GM18873 (cell line): ENCODE measurements around the gene ZNHIT1.

ENCODE experiments used
- ATAC-seq: cut with Tn5 transposase; IDR thresholded peaks from one replicate; pipeline ENCODE4 v1.9.1; 2021; ENCODE audit warnings: mild to moderate bottlenecking, moderate library complexity, moderate number of reproducible peaks; ENCODE audit not compliant: unreplicated experiment, low FRiP score

ZNHIT1 gene

DNA sequence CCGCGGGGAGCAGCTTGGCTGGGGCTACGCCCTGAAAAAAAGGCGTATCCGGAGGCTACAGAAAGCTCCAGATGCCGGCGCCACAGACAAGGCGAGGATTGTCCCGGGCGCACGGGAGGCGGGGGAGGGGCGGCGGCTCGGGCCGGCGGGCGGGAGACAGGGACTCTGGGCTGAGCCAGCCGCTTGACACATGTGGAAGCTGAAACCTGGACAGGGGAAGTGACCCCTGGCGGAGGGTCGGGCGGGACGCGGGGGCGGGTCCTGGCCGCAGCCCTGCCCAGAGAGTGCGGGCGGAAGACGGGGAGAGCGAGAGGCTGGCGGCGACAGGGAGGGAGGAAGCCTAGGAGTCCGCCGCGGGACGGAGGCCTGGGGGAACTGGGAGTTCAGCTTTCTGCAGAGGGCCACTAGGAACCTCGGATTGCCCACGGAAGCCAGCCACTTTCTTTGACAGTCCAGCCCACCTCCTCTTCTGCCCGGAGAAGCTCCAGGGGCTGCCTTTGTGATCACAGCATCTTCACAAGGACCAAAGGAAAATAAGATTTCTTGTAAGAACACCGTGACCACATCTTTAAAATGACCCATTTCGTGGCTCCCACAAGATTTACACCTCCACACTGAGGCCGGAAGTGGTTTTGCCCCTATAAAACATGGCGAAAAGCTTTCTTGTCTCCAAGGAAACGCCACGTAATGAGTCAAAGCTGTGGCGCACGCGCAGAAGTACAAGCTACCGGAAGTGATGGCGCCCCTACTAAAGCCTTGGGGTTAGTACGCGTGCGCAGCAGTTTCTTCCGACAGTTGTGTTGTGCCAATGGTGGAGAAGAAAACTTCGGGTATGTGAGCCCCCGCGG, at the start of gene ZNHIT1, which contains the start of gene PLOD3:
ZNHIT1 (plus strand) TSS at position 778 of the 848 bp plus-strand sequence; CDS start at position 809, 31 bp downstream.
PLOD3 (minus strand) TSS at position 194 of the 848 bp plus-strand sequence. CDS start 307 bp downstream, outside the sequence.
- peak; percentile 46 for ATAC-seq

DNA sequence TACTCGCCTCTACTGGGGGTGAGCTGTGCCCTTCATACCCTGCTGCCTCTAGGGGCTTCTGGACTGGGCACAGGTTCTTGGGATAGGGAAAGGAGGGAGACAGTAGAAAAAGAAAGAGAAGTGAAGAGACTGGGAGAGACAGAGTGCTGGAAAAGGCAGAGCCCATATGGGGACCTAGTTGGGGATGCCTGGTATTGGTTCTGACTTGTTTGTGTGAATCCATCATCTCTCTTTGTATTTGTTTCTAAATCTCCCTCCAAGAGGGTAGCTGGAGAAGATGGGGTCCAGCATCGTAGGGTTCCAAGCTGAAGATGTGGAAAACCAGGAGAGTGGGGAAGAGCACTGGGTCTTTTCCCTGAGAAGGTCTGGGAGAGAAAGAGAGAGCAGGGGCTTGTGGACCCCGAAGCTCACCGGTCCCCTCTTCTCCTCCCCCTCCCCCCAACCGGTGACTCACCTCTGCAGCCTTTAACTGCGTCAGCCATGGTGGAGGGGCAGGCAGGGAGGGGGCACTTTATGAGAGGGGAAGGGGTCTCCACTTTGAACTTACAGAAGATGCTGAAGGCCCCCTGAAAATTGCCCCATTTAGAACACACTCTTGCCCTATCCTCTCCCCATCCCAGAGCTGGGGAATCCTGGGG, 49.4 kb upstream of the ZNHIT1 start:
- no peak for ATAC-seq

DNA sequence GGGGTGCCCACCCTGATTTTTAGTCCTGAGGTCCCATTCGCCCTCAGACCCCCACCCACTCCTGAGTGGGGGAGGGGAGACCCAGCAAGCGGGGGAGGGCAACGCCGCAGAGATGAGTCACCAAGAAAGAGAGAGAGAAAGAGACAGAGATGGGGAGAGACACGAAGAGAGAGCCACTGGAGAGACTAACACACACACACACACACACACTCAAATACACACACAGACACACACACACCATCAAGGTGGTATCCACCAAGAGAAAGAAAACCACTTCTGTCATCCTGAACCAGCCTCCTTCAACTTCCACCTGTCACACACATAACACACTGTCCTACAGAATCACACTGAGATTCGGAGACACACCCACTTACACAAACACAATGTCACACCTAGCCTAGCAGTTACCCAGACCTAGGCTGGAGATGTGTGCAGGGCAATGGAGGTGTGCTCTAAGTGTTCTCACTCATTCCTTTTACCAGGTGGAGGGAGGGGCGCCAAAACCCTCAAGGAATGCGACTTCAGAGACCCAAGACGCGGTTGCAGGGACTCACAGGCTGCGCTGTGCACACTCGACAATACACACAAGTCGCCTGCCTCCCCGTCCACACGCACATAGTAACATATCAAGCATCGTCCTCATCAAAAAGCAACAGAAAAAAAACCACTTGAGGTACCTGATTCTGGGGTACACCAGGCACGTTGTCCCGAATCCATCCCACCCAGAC, 48.7 kb upstream of the ZNHIT1 start:
- ATAC-seq, result no peak

DNA sequence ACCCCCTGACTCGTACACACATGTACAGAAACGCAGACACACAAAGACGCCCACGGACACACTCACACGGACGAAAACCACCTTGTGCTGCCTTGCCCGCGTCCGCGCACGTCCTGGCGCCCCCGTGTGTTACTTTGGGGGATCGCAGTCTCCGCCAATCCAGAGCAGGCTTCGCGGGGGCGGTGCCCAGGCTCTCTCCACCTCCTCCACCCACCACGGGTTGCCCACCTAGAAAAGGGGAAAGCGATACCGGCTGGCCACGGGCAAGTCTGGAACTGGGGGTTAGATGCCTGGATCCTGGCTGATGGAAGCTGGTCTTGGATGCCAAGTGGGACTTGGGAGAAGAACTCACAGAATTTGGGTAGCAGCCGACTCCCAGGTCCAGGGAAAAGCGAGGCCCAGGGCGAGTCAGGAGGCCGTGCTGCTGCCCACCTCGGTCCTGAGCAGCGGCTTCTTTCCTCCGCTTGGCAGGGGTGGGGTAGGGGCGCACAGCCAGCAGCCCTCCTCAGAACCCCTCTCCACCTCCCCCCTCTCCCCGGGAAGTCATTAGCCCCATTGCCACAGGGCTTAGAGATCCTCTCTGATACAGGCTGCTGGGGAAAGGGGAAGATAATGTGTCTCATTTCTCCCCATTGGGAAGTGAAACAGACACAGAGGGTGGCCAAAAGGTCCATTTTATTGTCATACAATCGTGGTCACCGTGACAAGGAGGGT, 48.0 kb upstream of the ZNHIT1 start:
- no peak for ATAC-seq

DNA sequence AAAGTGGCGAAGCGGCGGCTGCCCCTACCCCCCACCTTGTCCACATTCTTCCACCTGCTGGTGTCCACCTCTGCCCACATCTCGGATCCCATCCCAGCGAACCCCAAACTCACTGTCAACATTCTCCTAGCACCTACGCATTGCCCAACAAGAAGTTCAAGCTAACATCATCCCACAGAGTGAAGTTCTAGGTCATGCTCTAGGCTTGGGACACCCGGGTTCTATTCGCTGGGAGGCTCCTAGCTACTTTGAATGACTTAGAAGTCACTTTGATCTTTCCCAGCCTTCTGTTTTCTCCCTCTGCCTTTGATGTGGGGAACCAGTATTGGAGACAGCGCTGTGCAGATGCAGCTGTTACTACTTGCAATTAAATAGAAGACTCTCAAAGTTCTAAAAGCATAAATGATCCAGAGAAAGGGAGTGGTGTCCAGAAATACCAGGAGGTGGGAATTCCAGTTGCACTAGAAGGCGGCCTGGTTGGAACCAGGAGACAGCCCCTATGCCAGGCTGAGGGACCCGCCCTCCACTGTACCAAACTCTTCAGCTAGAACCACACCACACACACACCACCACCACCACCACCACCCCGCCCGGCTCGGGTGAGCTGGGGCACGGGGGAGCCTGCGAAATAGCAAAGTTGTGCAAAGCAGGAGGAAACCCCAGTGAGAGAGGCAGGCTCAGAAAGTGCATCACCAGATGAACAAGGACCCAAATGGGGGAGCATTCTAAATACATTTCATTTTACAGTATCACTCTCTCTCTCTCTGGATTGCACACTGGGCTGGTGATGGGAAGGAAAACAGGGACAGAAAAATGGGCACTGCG, 47.1 kb upstream of the ZNHIT1 start:
- no peak for ATAC-seq

DNA sequence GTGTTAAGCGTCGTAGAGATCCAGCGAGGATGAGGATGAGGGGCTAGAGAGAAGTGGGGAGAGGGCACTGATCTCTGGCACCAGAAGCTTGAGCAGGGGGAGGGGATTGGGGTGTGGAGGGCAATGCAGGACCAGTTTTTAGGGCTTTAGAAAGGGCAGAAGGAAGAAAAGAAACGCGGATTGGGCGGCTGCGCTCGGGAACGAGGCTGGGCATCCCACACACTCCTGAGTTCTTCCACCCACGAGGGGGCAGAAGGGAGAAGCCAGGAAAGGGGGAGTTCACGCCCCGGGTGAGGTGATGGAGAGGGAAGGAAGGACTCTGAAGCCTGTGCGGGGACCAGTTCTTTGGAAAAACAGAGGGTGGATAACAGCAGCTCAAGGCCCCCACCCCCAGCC, 46.5 kb upstream of the ZNHIT1 start:
- ATAC-seq, result no peak

DNA sequence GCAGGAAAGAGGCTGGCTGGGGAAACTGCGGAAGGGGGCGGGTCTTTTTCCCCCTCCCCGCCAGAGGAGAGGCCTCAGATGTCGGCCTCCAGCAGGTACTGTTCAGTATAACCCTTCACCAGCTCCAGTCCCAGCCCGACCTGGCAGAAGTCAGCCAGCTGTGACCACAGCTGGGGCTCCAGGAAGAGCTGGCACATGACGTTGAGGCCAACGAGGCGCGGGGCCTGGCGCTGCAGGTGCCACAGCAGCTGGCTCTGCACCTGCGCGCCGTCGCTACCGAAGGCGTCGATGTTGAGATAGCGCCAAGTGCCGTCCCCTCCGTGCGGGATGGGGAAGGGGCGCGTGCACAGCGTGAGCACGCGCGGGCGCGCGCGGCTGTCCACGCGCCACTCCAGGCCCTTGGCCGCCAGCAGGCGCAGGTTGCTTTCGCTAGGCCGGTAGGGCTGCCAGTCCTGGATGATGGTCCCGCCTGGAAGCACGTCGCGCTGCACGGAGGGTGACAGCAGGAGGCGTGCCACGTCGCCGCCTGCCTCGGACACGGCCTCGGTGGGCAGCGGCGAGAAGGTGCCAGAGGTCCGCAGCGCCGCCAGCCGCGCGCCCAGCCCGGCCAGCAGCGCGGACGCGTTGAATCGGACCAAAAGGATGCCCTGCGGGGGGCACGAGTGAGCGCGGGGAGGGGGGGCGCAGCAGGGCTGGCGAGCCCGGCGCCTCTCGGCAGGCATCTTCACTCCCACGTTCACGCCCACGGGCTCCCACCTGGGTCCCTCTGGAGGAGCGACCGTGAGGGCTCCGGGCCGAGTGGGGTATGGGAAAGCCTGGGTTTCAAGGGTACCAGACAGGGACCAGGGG, 45.7 kb upstream of the ZNHIT1 start:
- no peak for ATAC-seq

DNA sequence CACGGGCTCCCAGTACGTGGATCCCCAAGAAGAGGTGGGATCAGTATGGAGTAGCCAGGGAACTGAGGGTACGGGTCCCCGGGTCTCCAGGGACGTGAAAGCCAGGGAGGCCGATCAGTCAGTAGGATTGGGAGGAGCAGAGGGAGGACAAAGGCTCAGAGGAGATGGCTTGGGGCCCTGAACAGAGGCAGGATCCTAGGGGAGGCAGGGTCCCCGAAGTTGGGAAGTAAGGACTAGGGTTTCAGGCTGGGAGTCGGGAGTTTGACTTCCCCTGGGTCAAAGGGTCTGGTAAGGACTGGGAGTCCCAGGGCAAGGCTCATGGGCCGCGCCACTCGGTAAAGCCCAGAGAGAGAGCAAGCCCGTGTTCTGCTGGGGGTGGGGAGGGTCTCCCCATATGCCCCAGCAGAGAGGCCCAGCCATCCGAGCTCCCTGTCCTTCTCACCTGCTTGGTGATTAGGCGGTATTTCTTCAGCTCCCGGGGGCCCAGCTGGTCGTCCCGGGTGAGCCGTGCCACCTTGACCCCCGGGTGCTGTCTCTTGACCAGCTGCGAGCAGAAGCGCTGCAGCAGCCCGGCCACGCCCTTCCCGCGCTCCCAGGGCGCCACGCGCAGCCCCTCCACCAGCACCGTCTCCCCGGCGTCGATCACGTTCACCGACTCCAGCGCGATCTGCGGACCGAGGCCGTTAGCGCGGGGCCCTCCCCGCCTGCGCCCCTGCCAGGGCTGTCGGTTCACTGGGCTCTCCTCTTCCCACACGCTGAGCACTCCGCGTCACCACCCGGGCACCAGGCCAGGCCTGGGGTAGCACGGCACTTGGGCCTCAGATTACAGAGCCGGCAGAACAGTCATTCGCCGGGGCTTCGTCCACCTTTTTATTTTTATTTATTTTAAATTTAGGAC, 44.9 kb upstream of the ZNHIT1 start:
- no peak for ATAC-seq

DNA sequence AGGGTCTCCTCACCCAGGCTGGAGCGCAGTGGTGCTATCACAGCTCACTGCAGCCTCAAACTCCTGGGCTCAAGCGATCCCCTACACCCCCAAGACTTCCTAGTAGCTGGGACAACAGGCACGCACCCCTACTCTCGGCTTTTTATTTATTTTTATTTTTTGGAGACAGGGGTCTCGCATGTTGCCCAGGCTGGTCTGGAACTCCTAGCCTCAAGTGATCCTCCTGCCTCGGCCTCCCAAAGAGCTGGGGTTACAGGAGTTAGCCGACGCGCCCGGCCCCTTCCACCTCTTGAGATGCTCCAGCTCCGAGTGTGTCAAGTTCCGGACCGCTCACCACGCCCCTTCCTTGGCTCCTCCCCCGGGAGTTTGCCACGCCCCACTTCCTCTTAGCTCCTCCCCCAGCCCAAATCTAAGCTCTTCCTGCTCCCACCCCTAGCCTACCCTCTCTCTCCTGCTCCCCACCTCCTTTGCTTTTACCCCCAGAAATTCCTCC, 44.2 kb upstream of the ZNHIT1 start:
- no peak for ATAC-seq

DNA sequence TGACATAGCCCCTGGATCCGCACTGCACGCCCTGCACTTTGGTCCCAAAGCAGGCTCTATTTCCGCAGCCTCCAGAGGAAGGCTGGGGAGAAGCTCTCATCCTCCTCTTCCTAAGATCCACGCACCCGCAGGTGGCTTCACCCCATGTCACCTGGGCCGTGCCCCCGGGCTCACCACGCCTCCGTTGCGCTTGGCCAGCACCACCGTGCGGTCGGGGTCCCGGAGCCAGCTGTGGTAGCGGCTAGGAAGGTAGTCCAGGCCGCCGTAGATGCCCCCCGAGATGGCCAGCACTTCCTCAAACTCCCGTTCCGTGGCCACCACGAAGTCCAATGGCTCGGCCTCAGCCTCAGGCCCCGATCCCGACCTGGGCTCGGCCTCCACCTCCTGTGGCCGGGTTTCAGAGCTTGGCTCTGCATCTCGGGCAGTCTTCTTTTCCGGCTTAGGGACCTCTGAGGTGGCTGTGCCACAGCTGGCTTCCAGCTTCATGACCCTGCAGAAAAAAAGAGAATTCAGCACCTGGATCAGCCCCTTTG, 43.6 kb upstream of the ZNHIT1 start:
- ATAC-seq, result no peak

DNA sequence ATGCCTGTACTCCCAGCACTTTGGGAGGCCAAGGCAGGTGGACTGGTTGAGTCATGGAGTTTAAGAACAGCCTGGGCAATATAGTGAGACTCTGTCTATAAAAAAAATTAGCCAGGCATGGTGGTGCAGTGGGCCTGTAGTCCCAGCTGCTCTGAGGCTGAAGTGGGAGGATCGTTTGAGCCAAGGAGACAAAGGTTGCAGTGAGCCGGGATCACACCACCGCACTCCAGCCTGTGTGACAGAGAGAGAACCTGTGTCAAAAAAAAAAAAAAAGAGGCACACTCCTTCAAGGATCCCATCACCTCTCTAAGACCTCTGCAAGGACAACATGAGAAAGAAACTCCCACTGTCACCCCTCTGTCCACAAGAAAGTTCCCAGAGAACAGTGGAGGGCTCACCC, 42.3 kb upstream of the ZNHIT1 start:
- ATAC-seq, result no peak

DNA sequence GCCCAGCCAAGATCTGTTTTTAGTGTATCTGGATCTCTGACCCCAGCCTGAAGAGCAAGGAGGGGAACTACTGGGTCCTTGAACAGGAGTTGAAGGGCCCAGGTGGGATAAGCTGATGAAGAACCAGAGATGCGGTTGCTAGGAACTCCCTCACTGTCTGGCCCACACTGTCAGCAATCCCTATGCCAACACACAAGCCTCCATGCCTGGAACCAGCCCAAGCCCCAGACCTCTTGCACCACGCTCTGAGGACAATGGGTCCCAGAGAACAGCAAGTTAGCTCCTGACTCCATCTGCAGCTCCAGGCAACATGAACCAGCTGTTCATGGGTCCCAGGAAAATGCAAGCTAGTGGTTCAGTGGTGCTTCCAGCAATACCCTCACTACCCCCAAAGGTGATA, 40.3 kb upstream of the ZNHIT1 start:
- ATAC-seq, result no peak

DNA sequence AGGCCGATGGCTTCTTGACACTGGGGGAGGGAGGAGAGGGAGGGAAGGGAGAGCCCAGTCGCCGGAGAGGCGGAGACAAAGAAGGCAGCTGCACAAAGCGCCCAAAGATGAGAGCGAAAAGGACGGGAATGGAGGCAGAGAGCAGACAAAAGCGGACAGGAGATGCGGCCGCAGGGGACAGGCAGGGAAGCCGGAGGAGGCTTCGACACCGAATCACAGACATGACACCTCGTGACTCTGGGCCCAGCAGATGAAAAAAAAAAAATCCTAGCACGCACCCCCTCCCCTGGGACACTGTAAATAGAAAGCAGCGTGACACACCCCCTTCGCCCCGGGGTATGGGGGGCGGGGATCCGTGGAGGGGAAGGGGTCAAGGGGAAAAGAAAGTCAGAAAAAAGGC, 38.8 kb upstream of the ZNHIT1 start:
- no peak for ATAC-seq

DNA sequence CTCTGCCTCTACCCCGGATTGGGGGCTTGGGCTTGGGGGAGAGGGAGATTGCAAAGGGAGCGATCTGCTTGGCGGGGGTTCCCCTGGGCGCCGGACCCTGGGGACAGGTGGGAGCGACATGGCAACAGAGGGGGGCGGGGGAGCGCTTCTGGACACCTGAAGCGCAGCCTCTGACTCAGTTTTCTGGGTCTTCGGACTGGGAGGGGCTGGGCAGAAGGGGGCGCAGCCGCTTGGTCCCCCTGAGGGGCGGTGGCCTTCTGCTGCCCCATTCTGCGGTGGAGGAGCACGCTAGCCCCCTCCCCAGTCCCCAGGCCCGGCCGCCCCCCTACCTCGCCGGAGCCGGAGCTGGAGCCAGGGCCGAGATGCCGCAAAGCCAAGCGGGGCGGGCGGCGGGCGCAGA, 38.3 kb upstream of the ZNHIT1 start:
- ATAC-seq, result no peak

DNA sequence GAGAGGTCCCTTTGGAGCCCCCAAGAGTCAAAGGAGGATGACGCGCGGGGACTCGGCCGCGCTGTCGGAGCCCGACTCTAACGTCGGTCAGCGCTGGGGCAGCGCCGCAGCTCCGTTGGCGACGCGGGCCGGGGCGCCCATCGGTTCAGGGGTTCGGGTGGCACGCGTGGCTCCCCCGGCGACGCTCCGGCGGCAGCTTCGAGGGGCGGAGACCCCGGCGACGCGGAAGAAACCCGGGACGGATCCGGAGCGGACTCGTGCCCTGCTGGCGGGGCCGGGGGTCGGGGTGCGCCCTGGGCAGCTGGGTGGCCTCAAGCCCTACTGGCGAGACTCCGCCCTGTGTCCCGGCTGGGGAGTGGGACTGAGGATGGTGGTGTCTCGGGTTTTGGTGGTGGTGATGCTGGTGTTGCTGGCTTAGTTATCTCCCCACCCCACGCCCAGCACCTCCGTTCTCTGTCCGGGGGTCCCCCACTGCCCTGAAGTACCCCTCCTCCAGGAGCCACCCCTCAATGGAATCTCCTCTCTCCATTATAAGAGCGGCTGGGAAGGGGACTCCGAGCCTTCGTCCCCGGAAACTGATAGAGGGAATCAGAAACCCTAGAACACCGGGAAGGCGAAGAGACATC, 37.7 kb upstream of the ZNHIT1 start, which contains the start of gene NAT16:
NAT16 (minus strand) TSS at position 164 of the 626 bp plus-strand sequence. CDS start 5,486 bp downstream, outside the sequence.
- ATAC-seq, result no peak

DNA sequence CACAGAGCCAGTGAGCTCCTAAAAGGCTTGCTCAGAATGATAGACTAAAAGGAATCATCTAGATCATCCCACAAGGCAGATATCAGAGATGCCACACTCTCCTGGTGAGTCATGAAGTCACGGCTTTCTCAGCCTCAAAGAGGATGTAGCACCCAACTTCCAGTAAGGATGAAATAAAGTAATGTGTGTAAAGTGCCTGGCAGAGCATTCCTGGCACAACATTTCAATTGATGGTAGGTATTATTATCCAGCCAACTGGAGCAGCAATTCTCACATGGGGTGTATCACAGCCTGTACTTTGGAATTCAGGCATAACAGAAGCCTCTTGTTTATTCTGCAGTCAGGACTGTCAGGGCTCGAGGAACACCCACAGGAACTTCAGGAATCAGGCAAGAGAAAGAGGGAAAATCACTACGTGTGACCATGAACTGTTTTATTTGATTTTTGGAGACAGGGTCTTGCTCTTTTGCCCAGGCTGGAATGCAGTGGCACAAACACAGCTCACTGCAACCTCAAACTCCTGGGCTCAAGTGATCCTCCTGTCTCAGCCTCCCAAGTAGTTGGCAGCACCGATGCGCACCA, 32.6 kb upstream of the ZNHIT1 start:
- ATAC-seq, result no peak
